MCF 10A (cell line): ENCODE data around the gene MCM5. TPM values are rescaled to one million over a fixed set of nuclear protein-coding genes. Genes with fewer than 3 reads are reported as not detected.
"Not testable (repeated sequence)": the region's sequence is repeated elsewhere in the genome, so short reads cannot be mapped to it uniquely, and the experiment has no call there.

Experiments
- BruUV-seq: library from RNA; stranded (reverse); fragments of 400-500 nt; replicated peaks from 2 replicates; lab custom pipeline; 2021; lab: Mats Ljungman, UMichigan
- CTCF ChIA-PET: fragments of 300-600 bp; sonication (Branson Sonifier 250); formaldehyde crosslinking; extraction: SDS; loops from one replicate; lab custom pipeline; 2021; ENCODE audit warnings: antibody characterized with exemption, inconsistent platforms; lab: Yijun Ruan, JAX
- POLR2A ChIA-PET: fragments of 300-600, 350-650 bp; sonication (Branson Sonifier 250); formaldehyde crosslinking; extraction: SDS; loops from one replicate; lab custom pipeline; 2020; ENCODE audit warnings: antibody characterized with exemption, inconsistent platforms; lab: Yijun Ruan, JAX
- DNase-seq: peaks from one replicate; pipeline ENCODE4 v3.0.0-alpha.2; 2018; ENCODE audit not compliant: unreplicated experiment
- H3K27ac Mint-ChIP-seq: one replicate; pipeline ENCODE4 v1.8.0; 2022; ENCODE audit warnings: mild to moderate bottlenecking, low read depth, mixed read lengths; ENCODE audit not compliant: unreplicated experiment
- H3K27me3 Mint-ChIP-seq: one replicate; pipeline ENCODE4 v1.8.0; 2022; ENCODE audit warnings: mixed read lengths; ENCODE audit not compliant: insufficient read depth, unreplicated experiment
- H3K36me3 Mint-ChIP-seq: one replicate; pipeline ENCODE4 v1.8.0; 2022; ENCODE audit warnings: mild to moderate bottlenecking, moderate library complexity, mixed read lengths; ENCODE audit not compliant: insufficient read depth, unreplicated experiment
- H3K4me1 Mint-ChIP-seq: one replicate; pipeline ENCODE4 v1.8.0; 2022; ENCODE audit warnings: mixed read lengths; ENCODE audit not compliant: insufficient read depth, unreplicated experiment
- H3K4me3 Mint-ChIP-seq: one replicate; pipeline ENCODE4 v1.8.0; 2022; ENCODE audit warnings: mild to moderate bottlenecking, moderate library complexity, mixed read lengths; ENCODE audit not compliant: unreplicated experiment
- H3K9me3 Mint-ChIP-seq: one replicate; pipeline ENCODE4 v1.8.0; 2022; ENCODE audit warnings: mixed read lengths; ENCODE audit not compliant: unreplicated experiment
- CTCF ChIP-seq: fragments of 200-600 bp; IDR thresholded peaks from one replicate; pipeline ENCODE4 v1.8.0; 2022; ENCODE audit warnings: antibody characterized with exemption, mild to moderate bottlenecking; ENCODE audit not compliant: unreplicated experiment
- intact Hi-C: fragments of 100-400 bp; cut with micrococcal nuclease; formaldehyde crosslinking; loops from 2 replicates; pipeline ENCODE4 v1.14.1; 2022
- total RNA-seq: library from RNA; stranded (reverse); gene quantifications from 2 replicates; pipeline ENCODE4 v1.2.3, GENCODE V29; 2022

The MCM5 gene
- total RNA-seq, 1 experiment from 2014 or later: 35.0 TPM

- no peak for DNase-seq
- no peak for TF ChIP-seq CTCF
- CTCF ChIA-PET: interaction anchor here (0.6 to 1.0 kb wide), 2 partner anchors 30 to 124 kb away, joined by 3 to 4 read pairs; no protein-coding TSS in a partner anchor
- Mint-ChIP-seq H3K4me1 (peaks cover 4% of the 10 kb centered on the region), H3K9me3 (peaks cover 9% of the 10 kb centered on the region), H3K27me3 (no peaks in the 10 kb centered on the region), H3K36me3 (no peaks in the 10 kb centered on the region), H3K4me3 (no peak overlapping the region), H3K27ac (peak overlapping the region; percentile 59)
- intact Hi-C loops: no loop called here
- no TSS peak for BruUV-seq
- POLR2A ChIA-PET: interaction anchor here (0.6 kb wide), 1 partner anchor 58 kb away, joined by 3 read pairs; no protein-coding TSS in a partner anchor
These were observed 67.9 kb downstream of the MCM5 start for GRCh38 chr22:35467681-35468434.

- no peak overlapping the region for H3K27ac Mint-ChIP-seq
- POLR2A ChIA-PET: no interaction called here
These were observed 71.0 kb downstream of the MCM5 start for GRCh38 chr22:35470903-35471321.

GRCh38 chr22:35471566-35471965 lies 71.6 kb downstream of the MCM5 start:
- BruUV-seq, H3K27ac Mint-ChIP-seq, intact Hi-C loops, H3K36me3 Mint-ChIP-seq, CTCF ChIA-PET, H3K9me3 Mint-ChIP-seq, H3K4me3 Mint-ChIP-seq, DNase-seq, H3K4me1 Mint-ChIP-seq, H3K27me3 Mint-ChIP-seq: not testable (repeated sequence)
- POLR2A ChIA-PET: interaction anchor here (1.4 kb wide), 1 partner anchor 12 kb away, joined by 5 read pairs; no protein-coding TSS in a partner anchor

More at GRCh38 chr22:35470903-35471321, 71.0 kb downstream of the MCM5 start:
- H3K4me3 Mint-ChIP-seq: no peak overlapping the region
- CTCF ChIA-PET: no interaction called here
- intact Hi-C loops: no loop called here
- no peaks in the 10 kb centered on the region for H3K27me3 Mint-ChIP-seq
- DNase-seq: no peak
- no peak for TF ChIP-seq CTCF
- H3K36me3 Mint-ChIP-seq: no peaks in the 10 kb centered on the region
- BruUV-seq: no TSS peak
- peaks cover 4% of the 10 kb centered on the region for H3K4me1 Mint-ChIP-seq
- no peaks in the 10 kb centered on the region for H3K9me3 Mint-ChIP-seq

GRCh38 chr22:35472488-35472887 lies 72.5 kb downstream of the MCM5 start:
- no peak for DNase-seq
- ChIA-PET POLR2A (interaction anchor here (1.1 to 1.4 kb wide), 2 partner anchors 11 to 16 kb away, joined by 3 to 5 read pairs; no protein-coding TSS in a partner anchor), CTCF (interaction anchor here (0.9 to 1.1 kb wide), 3 partner anchors 8 to 111 kb away, joined by 3 read pairs; no protein-coding TSS in a partner anchor)
- Mint-ChIP-seq H3K36me3 (no peaks in the 10 kb centered on the region), H3K9me3 (no peaks in the 10 kb centered on the region), H3K4me3 (no peak overlapping the region), H3K27me3 (no peaks in the 10 kb centered on the region), H3K27ac (no peak overlapping the region), H3K4me1 (peaks cover 5% of the 10 kb centered on the region)
- no TSS peak for BruUV-seq
- no peak for TF ChIP-seq CTCF
- intact Hi-C loops: no loop called here
